HCT116 (cell line): ENCODE data around the gene AKAP8. TPM values are rescaled to one million over a fixed set of nuclear protein-coding genes. Genes with fewer than 3 reads are reported as not detected.

Experiments used
- ATAC-seq: fragments of 200-7000 bp; cut with Tn5 transposase; 2 replicates; pipeline ENCODE4 v1.9.1; 2020; ENCODE audit warnings: mild to moderate bottlenecking, moderate library complexity
- BruUV-seq: library from RNA; stranded (reverse); fragments of 400-500 nt; replicated peaks from 2 replicates; lab custom pipeline; 2021; lab: Mats Ljungman, UMichigan
- CTCF ChIA-PET: fragments of 300-600 bp; sonication (Branson Sonifier 250); formaldehyde crosslinking; loops from one replicate; lab custom pipeline; 2021; ENCODE audit warnings: antibody characterized with exemption; lab: Charles Lee
- POLR2A ChIA-PET: fragments of 300-600, 350-600 bp; sonication (Branson Sonifier 250); formaldehyde crosslinking; loops from one replicate; lab custom pipeline; 2021; ENCODE audit warnings: antibody characterized with exemption; lab: Charles Lee
- RAD21 ChIA-PET, 2 experiments: fragments of 300-600 bp; sonication (Branson Sonifier 250); formaldehyde crosslinking; loops; one replicate each; lab custom pipeline; 2023; ENCODE audit warnings: low total read pairs in 2 of 2; ENCODE audit not compliant: uncharacterized antibody in 2 of 2, unreplicated experiment in 2 of 2, low non-redundant PET in 1 of 2; lab: Charles Lee
- DNase-seq: peaks from one replicate; pipeline ENCODE4 v3.0.0-alpha.2; 2010; ENCODE audit warnings: low read depth, low spot score
- H2AFZ ChIP-seq: fragments of 200-600 bp; shearing (Covaris generic), sonication (generic); 2 replicates; pipeline ENCODE4 v1.6.1; 2017; ENCODE audit warnings: low read depth, mixed run types, mixed read lengths, antibody characterized with exemption, low read length; ENCODE audit not compliant: poor library complexity, severe bottlenecking
- H3K27ac ChIP-seq: 2 replicates; pipeline ENCODE4 v1.5.1; 2012; ENCODE audit warnings: low read depth, low read length
- H3K27me3 ChIP-seq: fragments of 200-600 bp; sonication (generic); 2 replicates; pipeline ENCODE4 v1.6.1; 2016; ENCODE audit warnings: mixed run types, low read length, mixed read lengths; ENCODE audit not compliant: insufficient read depth
- H3K36me3 ChIP-seq, 2 experiments: fragments of 200-500 bp in 1 of 2; fragments of 200-600 bp in 1 of 2; sonication (Bioruptor generic) in 1 of 2; sonication (generic) in 1 of 2; 2 replicates each; pipeline versions ENCODE4 v1.5.1 to v1.6.1; 2014 to 2016; ENCODE audit warnings: low read length in 2 of 2, inconsistent platforms in 1 of 2, mixed read lengths in 1 of 2, mixed run types in 1 of 2; ENCODE audit not compliant: insufficient read depth in 2 of 2, control insufficient read depth in 1 of 2
- H3K4me1 ChIP-seq, 2 experiments: fragments of 200-600 bp in 1 of 2; sonication (generic) in 1 of 2; 2 replicates each; pipeline versions ENCODE4 v1.5.1 to v1.6.1; 2012 to 2017; ENCODE audit warnings: low read length in 2 of 2, inconsistent platforms in 1 of 2, mild to moderate bottlenecking in 1 of 2, mixed read lengths in 1 of 2, mixed run types in 1 of 2, moderate library complexity in 1 of 2; ENCODE audit not compliant: insufficient read depth in 2 of 2, control insufficient read depth in 1 of 2
- H3K4me2 ChIP-seq: fragments of 200-600 bp; sonication (generic); 2 replicates; pipeline ENCODE4 v1.6.1; 2017; ENCODE audit warnings: mixed run types, low read length, mixed read lengths
- H3K4me3 ChIP-seq, 2 experiments: fragments of 200-600 bp in 1 of 2; sonication (generic) in 1 of 2; replicated peaks in 1 of 2; 2 replicates each; pipeline ENCODE4 v1.5.1; 2011 to 2016; ENCODE audit warnings: low read length in 2 of 2, control low read depth in 1 of 2, low read depth in 1 of 2, mild to moderate bottlenecking in 1 of 2, mixed read lengths in 1 of 2, mixed run types in 1 of 2
- H3K79me2 ChIP-seq: fragments of 200-600 bp; sonication (generic); 2 replicates; pipeline ENCODE4 v1.6.1; 2017; ENCODE audit warnings: mild to moderate bottlenecking, mixed run types, low read length, moderate library complexity, mixed read lengths; ENCODE audit not compliant: insufficient read depth
- H3K9ac ChIP-seq: fragments of 200-600 bp; sonication (generic); 2 replicates; pipeline ENCODE4 v1.6.1; 2016; ENCODE audit warnings: low read length, mixed read lengths
- H3K9me2 ChIP-seq: fragments of 200-600 bp; sonication (generic), shearing (Covaris generic); 2 replicates; pipeline ENCODE4 v1.6.1; 2017; ENCODE audit warnings: mixed run types, mild to moderate bottlenecking, moderate library complexity; ENCODE audit not compliant: insufficient read depth
- H3K9me3 ChIP-seq, 2 experiments: fragments of 200-500 bp in 1 of 2; fragments of 200-600 bp in 1 of 2; sonication (Bioruptor generic) in 1 of 2; sonication (generic) in 1 of 2; 2 replicates each; pipeline ENCODE4 v1.6.1; 2014 to 2017; ENCODE audit warnings: low read length in 2 of 2, mixed read lengths in 2 of 2, inconsistent platforms in 1 of 2, low read depth in 1 of 2, mild to moderate bottlenecking in 1 of 2, mixed run types in 1 of 2, moderate library complexity in 1 of 2; ENCODE audit not compliant: control insufficient read depth in 1 of 2, insufficient read depth in 1 of 2
- H4K20me1 ChIP-seq: fragments of 200-600 bp; sonication (generic), shearing (Covaris generic); 2 replicates; pipeline ENCODE4 v1.6.1; 2017; ENCODE audit warnings: mixed run types, mild to moderate bottlenecking, moderate library complexity; ENCODE audit not compliant: insufficient read depth
- ATF3 ChIP-seq: IDR thresholded peaks from 2 replicates; pipeline ENCODE4 v1.6.1; 2012
- CEBPB ChIP-seq: IDR thresholded peaks from 2 replicates; pipeline ENCODE4 v1.6.1; 2012; ENCODE audit warnings: low read depth
- CTCF ChIP-seq, 3 experiments: fragments of 200-600 bp in 1 of 3; sonication (generic) in 1 of 3; IDR thresholded peaks in 2 of 3; conservative IDR thresholded peaks in 1 of 3; 2 replicates each; pipeline ENCODE4 v1.5.1; 2012 to 2017; ENCODE audit warnings: low read depth in 2 of 3, low read length in 2 of 3, antibody characterized with exemption in 1 of 3, borderline replicate concordance in 1 of 3, control low read depth in 1 of 3, mild to moderate bottlenecking in 1 of 3, mixed read lengths in 1 of 3, mixed run types in 1 of 3, moderate library complexity in 1 of 3; ENCODE audit not compliant: insufficient read depth in 1 of 3
- EGR1 ChIP-seq: IDR thresholded peaks from 2 replicates; pipeline ENCODE4 v1.6.1; 2012; ENCODE audit warnings: low read depth
- ELF1 ChIP-seq: IDR thresholded peaks from 2 replicates; pipeline ENCODE4 v1.6.1; 2012; ENCODE audit warnings: low read depth, borderline replicate concordance
- FOSL1 ChIP-seq: IDR thresholded peaks from 2 replicates; pipeline ENCODE4 v1.6.1; 2012; ENCODE audit warnings: low read depth
- MAX ChIP-seq: IDR thresholded peaks from 2 replicates; pipeline ENCODE4 v1.6.1; 2012
- POLR2A ChIP-seq: IDR thresholded peaks from 2 replicates; pipeline ENCODE4 v1.7.0; 2011; ENCODE audit warnings: borderline replicate concordance; ENCODE audit not compliant: insufficient read depth, insufficient read length; ENCODE audit errors: extremely low read depth
- POLR2AphosphoS5 ChIP-seq: IDR thresholded peaks from 2 replicates; pipeline ENCODE4 v1.6.1; 2011; ENCODE audit warnings: mild to moderate bottlenecking, low read depth, low read length, moderate library complexity
- RAD21 ChIP-seq: IDR thresholded peaks from 2 replicates; pipeline ENCODE4 v1.6.1; 2012; ENCODE audit warnings: low read depth, mild to moderate bottlenecking
- SIN3A ChIP-seq: IDR thresholded peaks from 2 replicates; pipeline ENCODE4 v1.6.1; 2012; ENCODE audit warnings: low read depth
- SP1 ChIP-seq: IDR thresholded peaks from 2 replicates; pipeline ENCODE4 v1.6.1; 2012; ENCODE audit warnings: low read depth
- SRF ChIP-seq: IDR thresholded peaks from 2 replicates; pipeline ENCODE4 v1.6.1; 2012; ENCODE audit warnings: low read depth
- TCF7L2 ChIP-seq: IDR thresholded peaks from 2 replicates; pipeline ENCODE4 v1.7.0; 2011; ENCODE audit warnings: borderline replicate concordance, inconsistent platforms; ENCODE audit not compliant: insufficient read depth, insufficient read length; ENCODE audit errors: extremely low read depth
- ZBTB33 ChIP-seq: IDR thresholded peaks from 2 replicates; pipeline ENCODE4 v1.6.1; 2011; ENCODE audit warnings: mild to moderate bottlenecking, low read length, moderate library complexity; ENCODE audit not compliant: insufficient replicate concordance; ENCODE audit errors: extremely low read depth
- ZFX ChIP-seq: fragments of 450-650 bp; IDR thresholded peaks from 2 replicates; pipeline ENCODE4 v1.6.1; 2017
- ZNF274 ChIP-seq: fragments of 200-500 bp; sonication (Bioruptor generic); IDR thresholded peaks from 2 replicates; pipeline ENCODE4 v1.6.1; 2014; ENCODE audit warnings: mild to moderate bottlenecking, low read depth, low read length, inconsistent platforms
- intact Hi-C: fragments of 100-400 bp; cut with micrococcal nuclease; formaldehyde crosslinking; loops from 2 replicates; pipeline ENCODE4 v1.10.0; 2022
- total RNA-seq: library from RNA; stranded (reverse); gene quantifications from one replicate; pipeline ENCODE4 v1.2.1, GENCODE V29; 2021; ENCODE audit not compliant: unreplicated experiment

Gene AKAP8
- total RNA-seq, 1 experiment from 2014 or later, result 50.6 TPM

GRCh38 chr19:15423130-15423529 lies 43.5 kb upstream of the AKAP8 start:
- H3K36me3 ChIP-seq, result peaks cover 16 to 46% of the 10 kb centered on the region in 2 experiments; a peak in 3 of 4 replicates
- ChIA-PET POLR2A (no interaction called here), CTCF (no interaction called here), RAD21 (no interaction called here)
- no peaks in the 10 kb centered on the region for H3K9me2 ChIP-seq
- H4K20me1 ChIP-seq, result no peaks in the 10 kb centered on the region
- H3K9ac ChIP-seq, result no peak overlapping the region
- H3K4me2 ChIP-seq, result no peak overlapping the region
- peaks cover 19% of the 10 kb centered on the region for H3K79me2 ChIP-seq
- no peak overlapping the region for H3K27ac ChIP-seq
- DNase-seq (no peak), ATAC-seq (no peak)
- H2AFZ ChIP-seq, result no peak overlapping the region
- peaks cover 4 to 6% of the 10 kb centered on the region in 2 experiments; a peak in 3 of 4 replicates for H3K4me1 ChIP-seq
- no peak overlapping the region for H3K4me3 ChIP-seq
- no peaks in the 10 kb centered on the region for H3K9me3 ChIP-seq
- intact Hi-C loops, result no loop called here
- BruUV-seq, result no TSS peak
- TF ChIP-seq ELF1 (no peak), ATF3 (no peak), TCF7L2 (no peak), SP1 (no peak), ZFX (no peak), CTCF (IDR thresholded peaks at IDR 0.05 in 2 of 3, conservative IDR thresholded peaks at IDR 0.05 in 1 of 3; ENCODE audit: borderline replicate concordance in 1 of 3, insufficient read depth in 1 of 3, low read depth in 2 of 3, low read length in 2 of 3) (no peak), EGR1 (no peak), CEBPB (no peak), MAX (no peak), ZBTB33 (no peak), FOSL1 (no peak), POLR2A (no peak), SRF (no peak), ZNF274 (no peak), RAD21 (no peak), POLR2AphosphoS5 (no peak), SIN3A (no peak)
- no peaks in the 10 kb centered on the region for H3K27me3 ChIP-seq
